GM12865 (cell line): ENCODE measurements around the gene TCHHL1.

Source experiments
- DNase-seq: peaks from one replicate; pipeline ENCODE4 v3.0.0; 2010; ENCODE audit warnings: low read depth
- H3K4me3 ChIP-seq: 2 replicates; pipeline ENCODE4 v1.5.1; 2011; ENCODE audit warnings: mild to moderate bottlenecking, low read depth, low read length, control low read depth
- TF ChIP-seq, protein P1 (sequence below): IDR thresholded peaks from 2 replicates; pipeline ENCODE4 v1.5.1; 2011; ENCODE audit warnings: low read length, control low read depth, low read depth, inconsistent platforms; ENCODE audit not compliant: insufficient read depth; ENCODE audit errors: missing control alignments

The TCHHL1 gene

DNA sequence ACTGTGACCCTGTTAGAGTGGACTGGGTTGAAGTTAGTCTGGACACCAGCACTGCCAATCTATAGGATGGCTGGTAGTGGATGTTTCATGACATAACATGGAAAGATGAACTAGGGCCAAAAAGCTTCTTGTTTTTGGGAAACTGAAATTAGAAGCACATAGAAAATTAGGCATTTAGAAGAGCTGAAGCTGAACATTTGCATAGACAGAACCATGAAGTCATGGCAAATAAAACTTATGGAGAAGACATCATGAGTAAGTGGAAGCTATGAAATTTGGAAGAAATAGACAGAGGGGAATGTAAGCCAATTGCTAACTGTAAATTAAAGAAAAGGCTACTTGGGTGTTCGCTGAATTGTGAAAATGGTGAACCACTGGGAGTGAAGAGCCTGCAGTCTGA lies 49.4 kb downstream of the TCHHL1 start:
- no peak overlapping the region for H3K4me3 ChIP-seq

DNA sequence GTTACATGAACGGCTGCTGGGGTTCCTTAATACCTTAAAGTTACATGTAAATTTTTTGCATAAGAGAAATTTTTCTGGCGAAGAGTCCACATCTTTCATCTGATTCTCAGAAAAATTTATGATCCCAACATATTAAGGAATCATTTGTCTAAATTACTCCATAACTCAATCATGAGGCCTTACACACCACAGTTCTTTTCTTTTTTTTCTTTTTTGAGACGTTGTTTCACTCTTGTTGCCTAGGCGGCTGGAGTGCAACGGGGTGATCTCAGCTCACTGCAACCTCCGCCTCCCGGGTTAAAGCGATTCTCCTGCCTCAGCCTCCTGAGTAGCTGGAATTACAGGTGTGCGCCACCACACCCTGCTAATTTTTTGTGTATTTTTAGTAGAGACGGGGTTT lies 50.0 kb downstream of the TCHHL1 start:
- DNase-seq = no peak
- H3K4me3 ChIP-seq = no peak overlapping the region
- TF ChIP-seq, protein P1, sequence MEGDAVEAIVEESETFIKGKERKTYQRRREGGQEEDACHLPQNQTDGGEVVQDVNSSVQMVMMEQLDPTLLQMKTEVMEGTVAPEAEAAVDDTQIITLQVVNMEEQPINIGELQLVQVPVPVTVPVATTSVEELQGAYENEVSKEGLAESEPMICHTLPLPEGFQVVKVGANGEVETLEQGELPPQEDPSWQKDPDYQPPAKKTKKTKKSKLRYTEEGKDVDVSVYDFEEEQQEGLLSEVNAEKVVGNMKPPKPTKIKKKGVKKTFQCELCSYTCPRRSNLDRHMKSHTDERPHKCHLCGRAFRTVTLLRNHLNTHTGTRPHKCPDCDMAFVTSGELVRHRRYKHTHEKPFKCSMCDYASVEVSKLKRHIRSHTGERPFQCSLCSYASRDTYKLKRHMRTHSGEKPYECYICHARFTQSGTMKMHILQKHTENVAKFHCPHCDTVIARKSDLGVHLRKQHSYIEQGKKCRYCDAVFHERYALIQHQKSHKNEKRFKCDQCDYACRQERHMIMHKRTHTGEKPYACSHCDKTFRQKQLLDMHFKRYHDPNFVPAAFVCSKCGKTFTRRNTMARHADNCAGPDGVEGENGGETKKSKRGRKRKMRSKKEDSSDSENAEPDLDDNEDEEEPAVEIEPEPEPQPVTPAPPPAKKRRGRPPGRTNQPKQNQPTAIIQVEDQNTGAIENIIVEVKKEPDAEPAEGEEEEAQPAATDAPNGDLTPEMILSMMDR = no peak

More for the DNA sequence above, 49.4 kb downstream of the TCHHL1 start:
- TF ChIP-seq, protein P1 = no peak
- no peak for DNase-seq

- TF ChIP-seq, protein P1 = no peak
- peak within 1 kb of the TSS; percentile 76 for H3K4me3 ChIP-seq
- DNase-seq = peak; percentile 63
Observed at GRCh38 chr1:152036267-152037216, 52.3 kb downstream of the TCHHL1 start, which contains the start of gene S100A11. Gene S100A11 (minus strand): TSS chr1:152037004. CDS start chr1:152036915, 89 bp downstream.

GRCh38 chr1:152035539-152036266 lies 53.2 kb downstream of the TCHHL1 start:
- TF ChIP-seq, protein P1 = no peak
- peak overlapping the region; percentile 76 for H3K4me3 ChIP-seq
- no peak for DNase-seq

- TF ChIP-seq, protein P1 = peak; percentile 64
- H3K4me3 ChIP-seq = peak overlapping the region; percentile 76
- DNase-seq = peak; percentile 79
Observed at GRCh38 chr1:152034654-152035538, 54.0 kb downstream of the TCHHL1 start.

GRCh38 chr1:152034324-152034653 lies 54.6 kb downstream of the TCHHL1 start:
- TF ChIP-seq, protein P1 = no peak
- no peak for DNase-seq
- no peak overlapping the region for H3K4me3 ChIP-seq
